ENCODE results near the gene SPPL2B.
"Not testable (repeated sequence)": the region's sequence is repeated elsewhere in the genome, so short reads cannot be mapped to it uniquely, and the experiment has no call there.

SPPL2B gene

DNA sequence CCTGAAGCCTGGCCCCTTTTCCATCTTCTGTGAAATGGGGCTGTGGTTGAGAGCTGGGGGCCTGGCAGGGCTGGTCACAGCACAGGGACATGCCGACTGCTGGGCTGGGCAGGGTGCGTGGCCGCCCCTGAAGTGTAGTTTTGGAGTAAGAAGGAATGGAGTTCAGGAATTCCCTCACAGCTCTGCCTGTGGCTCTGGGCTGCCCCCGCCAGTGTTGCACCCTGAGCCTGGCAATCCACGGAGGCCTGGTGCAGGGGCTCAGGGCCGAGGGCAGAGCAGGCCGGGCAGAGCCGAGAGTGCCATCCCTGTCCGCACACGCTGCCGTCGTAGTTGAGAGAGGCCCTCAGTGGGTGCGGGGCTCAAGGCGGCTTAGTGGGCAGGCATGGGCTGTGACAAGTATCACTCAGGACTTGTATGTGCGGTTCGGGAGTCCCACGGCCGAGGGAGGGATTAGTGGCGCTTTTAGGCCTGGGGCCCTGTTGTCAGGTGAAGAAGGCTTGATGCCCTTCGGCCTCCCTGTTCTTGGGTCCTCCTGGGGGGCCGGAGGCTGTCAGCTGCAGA, 9.7 kb downstream of the SPPL2B start:
- no peak for DNase-seq (ENCODE audit: low read depth)

- no peak for DNase-seq (ENCODE audit: low read depth)
Measured at GRCh38 chr19:2338751-2339643, 10.5 kb downstream of the SPPL2B start.

DNA sequence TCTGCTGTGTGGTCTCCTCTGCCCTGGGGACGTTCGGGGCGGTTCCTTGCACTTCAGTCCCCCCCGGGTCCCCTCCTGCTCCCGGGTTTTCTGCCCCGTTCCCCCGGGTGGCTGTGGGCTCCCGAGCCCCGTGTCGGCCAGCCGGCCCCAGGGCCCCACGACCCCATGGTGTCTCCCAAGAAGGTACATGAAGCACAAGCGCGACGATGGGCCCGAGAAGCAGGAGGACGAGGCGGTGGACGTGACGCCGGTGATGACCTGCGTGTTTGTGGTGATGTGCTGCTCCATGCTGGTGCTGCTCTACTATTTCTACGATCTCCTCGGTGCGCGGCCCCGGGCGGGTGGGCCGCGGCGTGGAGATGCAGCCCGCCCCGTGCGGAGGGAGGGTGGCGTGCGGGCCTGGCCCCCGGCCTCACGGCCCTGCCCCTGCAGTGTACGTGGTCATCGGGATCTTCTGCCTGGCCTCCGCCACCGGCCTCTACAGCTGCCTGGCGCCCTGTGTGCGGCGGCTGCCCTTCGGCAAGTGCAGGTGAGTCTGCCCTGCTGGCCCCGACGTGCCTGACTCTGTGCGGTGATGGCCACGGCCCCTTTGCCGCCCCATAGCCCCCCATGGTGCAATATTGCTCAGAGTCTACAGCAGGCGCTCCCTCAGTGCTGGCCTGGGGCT, 11.3 kb downstream of the SPPL2B start:
- DNase-seq (ENCODE audit: low read depth), result no peak

DNA sequence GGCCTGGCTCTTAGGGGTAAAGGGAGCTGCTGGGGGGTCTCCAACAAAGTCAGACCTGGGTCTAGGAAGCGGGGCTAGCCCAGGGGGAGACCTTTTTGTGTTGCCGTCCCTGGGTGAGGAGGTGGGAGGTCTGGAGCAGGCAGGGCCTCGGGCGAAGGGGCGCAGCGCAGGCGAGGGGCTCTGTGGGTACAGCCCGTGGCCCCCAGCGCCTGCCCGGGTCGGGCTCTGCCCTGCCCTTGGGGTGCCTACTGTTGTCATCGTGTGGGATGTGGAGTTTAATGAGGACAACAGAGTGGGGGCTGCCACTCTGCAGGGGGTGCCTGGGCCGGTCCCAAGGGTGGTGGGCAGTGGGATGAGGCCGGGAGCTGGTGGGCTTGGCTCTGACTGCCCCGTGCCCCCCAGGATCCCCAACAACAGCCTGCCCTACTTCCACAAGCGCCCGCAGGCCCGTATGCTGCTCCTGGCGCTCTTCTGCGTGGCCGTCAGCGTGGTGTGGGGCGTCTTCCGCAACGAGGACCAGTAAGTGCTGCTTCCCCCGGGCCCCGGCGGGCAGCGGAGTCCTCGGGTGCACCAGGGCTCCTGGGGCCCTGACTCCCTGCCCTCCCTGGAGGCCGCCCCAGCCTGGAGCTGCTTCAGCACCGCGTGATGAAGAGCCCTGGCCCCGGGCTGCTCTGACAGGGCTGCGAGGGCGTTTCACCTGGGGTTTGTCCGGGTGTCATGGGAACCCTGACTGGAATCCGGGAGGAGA, 12.2 kb downstream of the SPPL2B start:
- DNase-seq (ENCODE audit: low read depth), result no peak

DNA sequence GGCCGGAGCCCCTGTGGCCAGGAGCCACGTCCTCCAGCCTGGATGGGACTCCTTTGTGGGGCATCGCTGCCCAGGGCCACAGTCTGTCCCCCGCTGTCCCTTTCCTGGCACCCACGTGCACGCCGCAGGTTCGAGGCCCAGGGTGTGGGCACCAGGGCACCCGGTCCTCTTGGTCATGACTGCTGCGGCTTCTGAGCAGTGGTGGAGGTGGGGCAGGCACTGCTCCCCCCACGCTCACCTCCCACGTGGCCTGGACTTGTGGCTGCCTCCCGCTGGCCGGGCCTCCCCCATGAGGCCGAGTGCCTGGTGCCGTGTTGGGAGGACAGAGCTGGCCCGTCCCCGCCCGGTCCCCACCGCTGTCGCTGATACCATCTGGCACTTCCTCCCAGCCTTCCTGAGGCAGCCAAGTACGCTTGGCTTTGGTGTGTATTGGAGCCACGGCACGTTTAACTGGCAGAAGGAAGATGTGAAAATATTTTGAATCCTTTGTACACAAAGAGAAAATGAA, 12.8 kb downstream of the SPPL2B start:
- DNase-seq (ENCODE audit: low read depth), result no peak

- DNase-seq (ENCODE audit: low read depth), result no peak
Measured at GRCh38 chr19:2341982-2342381, 13.5 kb downstream of the SPPL2B start.

- DNase-seq (ENCODE audit: low read depth), result no peak
Measured at GRCh38 chr19:2342656-2343288, 14.3 kb downstream of the SPPL2B start.

GRCh38 chr19:2343289-2343982, 15.0 kb downstream of the SPPL2B start:
- no peak for DNase-seq (ENCODE audit: low read depth)

DNA sequence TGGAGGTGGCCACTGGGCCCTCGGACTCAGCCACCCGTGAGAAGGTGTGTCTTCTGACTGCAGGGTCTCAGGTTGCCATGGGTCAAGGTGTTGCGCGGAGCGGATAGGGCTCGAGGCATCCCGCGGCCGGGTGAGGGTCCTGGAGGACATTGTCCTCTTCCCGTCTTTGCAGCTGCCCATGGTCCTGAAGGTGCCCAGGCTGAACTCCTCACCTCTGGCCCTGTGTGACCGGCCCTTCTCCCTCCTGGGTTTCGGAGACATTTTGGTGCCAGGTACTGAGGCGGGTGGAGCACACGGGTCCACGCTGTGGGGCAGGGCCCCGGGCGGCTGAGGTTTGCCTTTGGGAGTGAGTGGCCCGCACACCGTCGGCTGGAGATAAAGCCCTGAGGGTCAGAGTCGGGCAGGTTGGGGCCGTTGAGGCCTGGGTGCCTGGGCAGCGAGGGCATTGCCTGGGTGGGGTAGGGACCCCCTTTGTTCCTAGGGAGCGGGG, 15.9 kb downstream of the SPPL2B start:
- DNase-seq (ENCODE audit: low read depth), result no peak

DNA sequence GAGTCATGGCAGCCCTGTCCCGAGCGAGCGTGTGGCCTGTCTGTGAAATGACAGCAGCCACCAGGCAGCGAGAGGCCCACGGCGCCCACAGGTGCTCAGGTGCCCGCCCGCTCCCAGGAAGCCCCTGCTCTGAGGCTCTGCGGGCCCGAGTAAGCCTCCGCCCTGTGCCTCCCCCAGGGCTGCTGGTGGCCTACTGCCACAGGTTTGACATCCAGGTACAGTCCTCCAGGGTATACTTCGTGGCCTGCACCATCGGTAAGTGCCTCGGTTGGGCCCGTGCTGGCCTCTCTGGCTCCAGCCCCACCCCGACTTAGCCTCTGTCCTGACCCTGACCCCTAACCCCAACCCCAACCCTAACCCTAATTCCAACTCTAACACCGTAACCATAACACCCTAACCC, 16.6 kb downstream of the SPPL2B start:
- no peak for DNase-seq (ENCODE audit: low read depth)

GRCh38 chr19:2345794-2346663, 17.5 kb downstream of the SPPL2B start:
- no peak for DNase-seq (ENCODE audit: low read depth)

- not testable (repeated sequence) for DNase-seq (ENCODE audit: low read depth)
Measured at GRCh38 chr19:2349818-2350217, 21.3 kb downstream of the SPPL2B start.

DNA sequence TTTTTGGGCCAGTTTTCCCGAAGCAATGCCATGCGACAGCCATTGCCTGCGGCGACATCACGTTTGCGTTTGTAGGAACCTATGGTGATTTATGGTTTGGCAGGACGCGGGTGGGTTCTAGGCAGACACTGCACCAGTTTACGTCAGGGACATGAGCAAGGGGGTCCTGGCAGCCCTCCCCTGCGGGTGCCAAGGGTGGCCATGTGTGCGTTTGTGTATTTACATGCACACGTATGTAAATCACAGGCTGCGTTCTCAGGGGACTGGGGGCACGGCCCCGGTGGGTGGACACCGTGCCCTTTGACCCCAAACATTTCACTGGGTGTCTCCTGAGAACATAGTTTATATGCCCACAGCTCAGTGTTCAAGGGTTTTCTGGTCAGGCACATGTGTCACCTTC, 22.2 kb downstream of the SPPL2B start:
- no peak for DNase-seq (ENCODE audit: low read depth)

GRCh38 chr19:2351591-2351990, 23.1 kb downstream of the SPPL2B start:
- DNase-seq (ENCODE audit: low read depth), result no peak

- DNase-seq (ENCODE audit: low read depth), result no peak
Measured at GRCh38 chr19:2352121-2352520, 23.6 kb downstream of the SPPL2B start.

DNA sequence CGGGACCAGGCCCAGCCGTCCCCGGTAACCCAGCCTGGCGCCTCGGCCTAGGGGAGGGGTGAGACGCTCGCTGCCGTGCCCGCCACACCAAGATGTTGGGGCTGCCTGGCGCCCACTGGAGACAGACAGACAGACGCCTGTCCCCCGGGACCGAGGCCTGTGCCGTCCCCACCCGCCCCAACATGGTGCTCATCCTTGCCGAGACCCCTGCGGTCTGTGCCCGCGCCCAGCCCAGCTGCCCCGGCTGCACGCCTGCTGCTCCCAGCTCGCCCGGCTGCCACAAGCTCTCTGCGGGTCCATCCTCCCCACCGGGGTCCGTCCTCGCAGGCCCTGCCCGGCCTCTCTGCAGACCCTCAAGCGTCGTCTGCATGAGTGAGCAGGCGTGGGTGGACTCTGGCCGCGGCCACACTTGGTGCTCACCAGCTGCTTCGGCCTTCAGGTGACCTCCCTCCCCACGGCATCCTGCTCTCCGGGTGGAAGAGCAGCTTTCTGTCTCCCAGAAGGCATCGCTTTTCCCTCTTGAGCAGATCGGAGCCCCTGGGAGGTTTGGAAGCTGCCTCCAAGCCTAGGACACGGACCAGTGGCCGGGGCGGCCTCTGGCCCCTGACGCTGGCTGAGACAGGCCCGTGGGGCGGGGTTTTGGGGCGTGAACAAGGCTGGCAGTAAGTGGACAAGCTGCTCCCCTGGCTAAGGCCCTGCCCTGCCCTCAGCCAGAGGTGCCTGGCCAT, 24.8 kb downstream of the SPPL2B start:
- DNase-seq (ENCODE audit: low read depth), result no peak

GRCh38 chr19:2353887-2354592, 25.6 kb downstream of the SPPL2B start:
- no peak for DNase-seq (ENCODE audit: low read depth)

DNA sequence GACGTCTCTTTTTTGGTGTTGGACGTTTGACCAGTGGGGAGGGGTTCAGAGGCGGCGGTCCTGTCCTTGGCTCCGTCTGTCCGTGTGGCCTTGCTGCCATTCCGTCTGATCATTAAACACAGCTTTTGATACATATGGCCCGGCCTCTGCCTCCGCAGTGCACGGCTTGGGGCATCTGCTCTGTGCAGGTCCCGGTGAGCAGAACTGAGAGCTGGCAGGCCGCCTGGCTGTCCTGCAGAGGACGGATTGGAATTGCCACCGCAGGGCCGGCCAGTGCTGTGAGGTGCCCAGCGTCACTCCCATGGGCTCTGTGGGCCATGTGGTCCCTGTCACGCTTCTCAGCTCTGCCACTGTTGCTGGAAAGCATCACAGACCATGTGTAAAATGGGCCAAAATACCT, 26.2 kb downstream of the SPPL2B start:
- DNase-seq (ENCODE audit: low read depth), result no peak
